Measurements from ENCODE around the gene SECISBP2.

Gene SECISBP2

DNA sequence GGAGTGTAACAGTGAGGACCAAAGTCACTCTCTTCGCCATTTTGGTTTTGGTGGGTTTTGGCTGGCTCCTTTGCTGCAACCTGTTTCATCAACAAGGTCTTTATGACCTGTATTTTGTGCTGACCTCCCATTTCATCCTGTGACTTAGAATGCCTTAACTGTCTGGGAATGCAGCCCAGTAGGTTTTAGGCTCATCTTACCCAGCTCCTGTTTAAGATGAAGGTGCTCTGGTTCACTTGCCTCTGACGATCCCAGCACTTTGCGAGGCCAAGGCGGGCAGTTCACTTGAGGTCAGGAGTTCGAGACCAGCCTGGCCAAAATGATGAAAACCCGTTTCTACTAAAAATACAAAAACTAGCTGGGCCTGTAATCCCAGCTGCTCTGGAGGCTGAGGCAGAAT, 9.1 kb upstream of the SECISBP2 start:
- Histone ChIP-seq H3K4me3 (ENCODE audit: low read depth in 1 of 2, low read length in 2 of 2) (no peak overlapping the region), H3K4me1 (ENCODE audit: control insufficient read depth in 1 of 2, insufficient read depth in 2 of 2, low read length in 2 of 2) (peaks cover 8 to 26% of the 10 kb centered on the region in 2 donors), H3K9me3 (ENCODE audit: control insufficient read depth in 1 of 2, low read length in 2 of 2) (no peaks in the 10 kb centered on the region), H3K9ac (ENCODE audit: low read depth in 1 of 2, low read length in 2 of 2) (no peak overlapping the region), H3K27ac (ENCODE audit: low read depth, low read length) (no peak overlapping the region), H3K36me3 (ENCODE audit: control insufficient read depth in 1 of 2, insufficient read depth in 2 of 2, low read length in 2 of 2) (no peaks in the 10 kb centered on the region), H3K27me3 (ENCODE audit: control insufficient read depth in 1 of 2, insufficient read depth in 2 of 2, low read length in 2 of 2) (no peaks in the 10 kb centered on the region)

- H3K4me3 ChIP-seq (ENCODE audit: low read depth in 1 of 2, low read length in 2 of 2) = peak overlapping the region; percentile 74 to 85
- H3K9me3 ChIP-seq (ENCODE audit: control insufficient read depth in 1 of 2, low read length in 2 of 2) = no peaks in the 10 kb centered on the region
- peak overlapping the region; percentile 99 for H3K27ac ChIP-seq (ENCODE audit: low read depth, low read length)
- no peaks in the 10 kb centered on the region for H3K36me3 ChIP-seq (ENCODE audit: control insufficient read depth in 1 of 2, insufficient read depth in 2 of 2, low read length in 2 of 2)
- no peaks in the 10 kb centered on the region for H3K27me3 ChIP-seq (ENCODE audit: control insufficient read depth in 1 of 2, insufficient read depth in 2 of 2, low read length in 2 of 2)
- H3K4me1 ChIP-seq (ENCODE audit: control insufficient read depth in 1 of 2, insufficient read depth in 2 of 2, low read length in 2 of 2) = peaks cover 8 to 33% of the 10 kb centered on the region in 2 donors
- H3K9ac ChIP-seq (ENCODE audit: low read depth in 1 of 2, low read length in 2 of 2) = peak overlapping the region; percentile 96 to 98
Observed at GRCh38 chr9:89309608-89310474, 8.5 kb upstream of the SECISBP2 start.

DNA sequence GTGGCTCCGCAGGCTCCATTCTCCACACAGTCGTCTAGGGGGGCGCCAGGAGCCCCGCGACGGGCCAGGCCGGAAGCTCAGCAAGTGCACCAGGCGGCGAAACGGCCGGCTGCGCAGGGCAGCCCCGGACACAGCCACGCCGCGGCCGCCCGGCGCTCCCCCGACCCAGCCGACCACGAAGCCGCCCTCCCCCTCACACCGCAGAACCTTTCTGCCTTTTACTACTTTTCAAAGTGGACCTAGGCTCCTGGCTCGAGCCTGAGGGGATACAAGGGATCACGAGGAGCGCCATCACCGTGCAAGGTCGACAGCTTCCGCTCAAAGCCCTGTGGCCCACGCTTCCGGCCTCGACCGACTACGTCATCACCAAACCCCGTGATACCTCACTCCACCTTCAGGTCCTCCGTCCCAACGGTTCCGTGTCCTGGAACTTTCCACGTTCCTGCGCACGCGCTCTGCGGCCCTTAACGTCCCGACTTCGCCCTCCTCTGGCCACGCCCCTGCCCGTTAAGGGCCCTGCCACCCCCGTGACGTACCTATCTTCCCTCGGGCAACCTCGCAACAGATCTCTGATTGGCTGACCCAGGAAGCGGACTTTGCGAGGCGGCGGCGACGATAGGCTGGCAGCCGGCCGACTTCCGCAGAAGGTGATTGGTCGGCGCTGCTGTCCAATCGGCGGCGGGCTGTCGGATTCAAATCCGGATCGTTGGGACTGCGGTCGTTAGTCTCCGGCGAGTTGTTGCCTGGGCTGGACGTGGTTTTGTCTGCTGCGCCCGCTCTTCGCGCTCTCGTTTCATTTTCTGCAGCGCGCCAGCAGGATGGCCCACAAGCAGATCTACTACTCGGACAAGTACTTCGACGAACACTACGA, 7.6 kb upstream of the SECISBP2 start, which contains the start of gene CKS2:
CKS2 (plus strand) TSS at position 721 of the 871 bp plus-strand sequence; CDS start at position 819, 98 bp downstream.
- Histone ChIP-seq H3K27me3 (ENCODE audit: control insufficient read depth in 1 of 2, insufficient read depth in 2 of 2, low read length in 2 of 2) (no peaks in the 10 kb centered on the region), H3K36me3 (ENCODE audit: control insufficient read depth in 1 of 2, insufficient read depth in 2 of 2, low read length in 2 of 2) (no peaks in the 10 kb centered on the region), H3K4me1 (ENCODE audit: control insufficient read depth in 1 of 2, insufficient read depth in 2 of 2, low read length in 2 of 2) (peaks cover 8 to 34% of the 10 kb centered on the region in 2 donors), H3K27ac (ENCODE audit: low read depth, low read length) (peak within 1 kb of the TSS; percentile 99), H3K9ac (ENCODE audit: low read depth in 1 of 2, low read length in 2 of 2) (peak within 1 kb of the TSS; percentile 96 to 98), H3K4me3 (ENCODE audit: low read depth in 1 of 2, low read length in 2 of 2) (peak within 1 kb of the TSS; percentile 82 to 85), H3K9me3 (ENCODE audit: control insufficient read depth in 1 of 2, low read length in 2 of 2) (no peaks in the 10 kb centered on the region)

- Histone ChIP-seq H3K9ac (ENCODE audit: low read depth in 1 of 2, low read length in 2 of 2) (peak overlapping the region; percentile 84 to 90), H3K36me3 (ENCODE audit: control insufficient read depth in 1 of 2, insufficient read depth in 2 of 2, low read length in 2 of 2) (peaks cover 0 to 1% of the 10 kb centered on the region in 2 donors), H3K4me1 (ENCODE audit: control insufficient read depth in 1 of 2, insufficient read depth in 2 of 2, low read length in 2 of 2) (peaks cover 8 to 34% of the 10 kb centered on the region in 2 donors), H3K27ac (ENCODE audit: low read depth, low read length) (peak overlapping the region; percentile 27), H3K9me3 (ENCODE audit: control insufficient read depth in 1 of 2, low read length in 2 of 2) (no peaks in the 10 kb centered on the region), H3K4me3 (ENCODE audit: low read depth in 1 of 2, low read length in 2 of 2) (peak overlapping the region; percentile 78 to 82), H3K27me3 (ENCODE audit: control insufficient read depth in 1 of 2, insufficient read depth in 2 of 2, low read length in 2 of 2) (no peaks in the 10 kb centered on the region)
Observed at GRCh38 chr9:89311346-89312221, 6.7 kb upstream of the SECISBP2 start.

DNA sequence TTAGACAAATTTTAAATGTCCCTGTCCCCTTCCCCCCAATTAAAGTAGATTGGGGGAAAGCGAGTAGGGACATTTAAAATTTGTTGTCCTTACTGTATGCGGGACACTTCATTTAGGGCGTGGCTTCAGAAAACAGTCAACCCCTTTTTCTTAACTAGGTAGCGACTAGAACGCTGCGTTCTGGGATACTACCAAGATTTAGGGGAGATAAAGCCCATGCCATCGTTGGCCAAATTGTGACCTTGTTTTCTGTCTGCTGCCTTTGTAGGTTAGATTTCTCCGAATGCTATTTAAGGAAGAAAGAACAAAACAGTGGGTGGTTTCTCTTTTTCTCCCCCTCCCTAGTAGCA, 6.1 kb upstream of the SECISBP2 start:
- Histone ChIP-seq H3K27me3 (ENCODE audit: control insufficient read depth in 1 of 2, insufficient read depth in 2 of 2, low read length in 2 of 2) (no peaks in the 10 kb centered on the region), H3K9ac (ENCODE audit: low read depth in 1 of 2, low read length in 2 of 2) (peak overlapping the region; percentile 84 to 90), H3K9me3 (ENCODE audit: control insufficient read depth in 1 of 2, low read length in 2 of 2) (no peaks in the 10 kb centered on the region), H3K36me3 (ENCODE audit: control insufficient read depth in 1 of 2, insufficient read depth in 2 of 2, low read length in 2 of 2) (peaks cover 0 to 3% of the 10 kb centered on the region in 2 donors), H3K4me1 (ENCODE audit: control insufficient read depth in 1 of 2, insufficient read depth in 2 of 2, low read length in 2 of 2) (peaks cover 8 to 36% of the 10 kb centered on the region in 2 donors), H3K4me3 (ENCODE audit: low read depth in 1 of 2, low read length in 2 of 2) (peak overlapping the region; percentile 78 to 82), H3K27ac (ENCODE audit: low read depth, low read length) (no peak overlapping the region)

DNA sequence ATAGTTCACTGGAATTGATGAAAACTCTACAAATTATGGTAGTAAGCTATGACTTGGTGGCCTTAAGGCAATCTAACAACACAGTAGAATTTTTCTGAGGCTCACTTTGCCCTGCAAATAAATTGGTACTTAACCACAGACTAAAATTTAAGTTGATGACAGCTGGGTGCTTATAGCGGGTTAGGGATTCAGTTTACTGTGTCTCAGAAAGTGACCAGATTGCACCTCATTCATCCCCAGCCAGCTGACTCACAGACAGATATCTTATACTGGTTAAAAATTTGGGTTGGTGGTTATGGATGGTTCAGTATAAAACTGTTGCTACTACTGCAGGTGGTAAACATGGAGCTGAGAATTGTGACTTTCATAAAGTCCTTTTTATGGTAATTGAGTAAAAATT, 4.5 kb upstream of the SECISBP2 start:
- Histone ChIP-seq H3K4me1 (ENCODE audit: control insufficient read depth in 1 of 2, insufficient read depth in 2 of 2, low read length in 2 of 2) (peaks cover 16 to 45% of the 10 kb centered on the region in 2 donors), H3K4me3 (ENCODE audit: low read depth in 1 of 2, low read length in 2 of 2) (peak overlapping the region; percentile 78 to 82), H3K27ac (ENCODE audit: low read depth, low read length) (no peak overlapping the region), H3K27me3 (ENCODE audit: control insufficient read depth in 1 of 2, insufficient read depth in 2 of 2, low read length in 2 of 2) (no peaks in the 10 kb centered on the region), H3K9ac (ENCODE audit: low read depth in 1 of 2, low read length in 2 of 2) (peak overlapping the region in 1 of 2 donors; percentile 84), H3K9me3 (ENCODE audit: control insufficient read depth in 1 of 2, low read length in 2 of 2) (no peaks in the 10 kb centered on the region), H3K36me3 (ENCODE audit: control insufficient read depth in 1 of 2, insufficient read depth in 2 of 2, low read length in 2 of 2) (peaks cover 0 to 7% of the 10 kb centered on the region in 2 donors)

- peaks cover 22 to 49% of the 10 kb centered on the region in 2 donors for H3K4me1 ChIP-seq (ENCODE audit: control insufficient read depth in 1 of 2, insufficient read depth in 2 of 2, low read length in 2 of 2)
- no peak overlapping the region for H3K27ac ChIP-seq (ENCODE audit: low read depth, low read length)
- no peaks in the 10 kb centered on the region for H3K27me3 ChIP-seq (ENCODE audit: control insufficient read depth in 1 of 2, insufficient read depth in 2 of 2, low read length in 2 of 2)
- peak overlapping the region in 1 of 2 donors; percentile 13 for H3K9ac ChIP-seq (ENCODE audit: low read depth in 1 of 2, low read length in 2 of 2)
- no peaks in the 10 kb centered on the region for H3K9me3 ChIP-seq (ENCODE audit: control insufficient read depth in 1 of 2, low read length in 2 of 2)
- H3K36me3 ChIP-seq (ENCODE audit: control insufficient read depth in 1 of 2, insufficient read depth in 2 of 2, low read length in 2 of 2) = peaks cover 0 to 7% of the 10 kb centered on the region in 2 donors
- no peak overlapping the region for H3K4me3 ChIP-seq (ENCODE audit: low read depth in 1 of 2, low read length in 2 of 2)
Observed at GRCh38 chr9:89314955-89315354, 3.3 kb upstream of the SECISBP2 start.

DNA sequence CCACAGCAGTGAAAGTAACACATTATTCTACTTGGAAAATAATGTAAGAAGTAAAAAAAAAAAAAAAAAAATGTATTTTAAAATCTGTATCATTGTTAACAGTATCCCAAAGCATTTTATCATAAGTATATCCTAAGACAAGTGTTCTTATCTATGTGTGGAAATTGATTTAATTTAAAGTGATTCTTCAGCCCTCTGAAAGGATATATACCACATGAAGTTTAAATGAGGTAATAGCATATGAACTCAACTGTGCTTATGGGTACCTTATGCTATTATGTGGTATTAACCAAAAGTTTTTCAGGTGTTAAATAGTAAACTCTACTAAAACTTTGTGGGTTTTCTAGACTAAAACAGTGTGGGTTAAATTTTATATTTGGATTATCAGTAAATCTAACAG, 2.8 kb upstream of the SECISBP2 start:
- no peaks in the 10 kb centered on the region for H3K27me3 ChIP-seq (ENCODE audit: control insufficient read depth in 1 of 2, insufficient read depth in 2 of 2, low read length in 2 of 2)
- H3K4me3 ChIP-seq (ENCODE audit: low read depth in 1 of 2, low read length in 2 of 2) = no peak overlapping the region
- H3K9me3 ChIP-seq (ENCODE audit: control insufficient read depth in 1 of 2, low read length in 2 of 2) = no peaks in the 10 kb centered on the region
- peaks cover 27 to 49% of the 10 kb centered on the region in 2 donors for H3K4me1 ChIP-seq (ENCODE audit: control insufficient read depth in 1 of 2, insufficient read depth in 2 of 2, low read length in 2 of 2)
- no peak overlapping the region for H3K9ac ChIP-seq (ENCODE audit: low read depth in 1 of 2, low read length in 2 of 2)
- no peak overlapping the region for H3K27ac ChIP-seq (ENCODE audit: low read depth, low read length)
- peaks cover 0 to 7% of the 10 kb centered on the region in 2 donors for H3K36me3 ChIP-seq (ENCODE audit: control insufficient read depth in 1 of 2, insufficient read depth in 2 of 2, low read length in 2 of 2)

DNA sequence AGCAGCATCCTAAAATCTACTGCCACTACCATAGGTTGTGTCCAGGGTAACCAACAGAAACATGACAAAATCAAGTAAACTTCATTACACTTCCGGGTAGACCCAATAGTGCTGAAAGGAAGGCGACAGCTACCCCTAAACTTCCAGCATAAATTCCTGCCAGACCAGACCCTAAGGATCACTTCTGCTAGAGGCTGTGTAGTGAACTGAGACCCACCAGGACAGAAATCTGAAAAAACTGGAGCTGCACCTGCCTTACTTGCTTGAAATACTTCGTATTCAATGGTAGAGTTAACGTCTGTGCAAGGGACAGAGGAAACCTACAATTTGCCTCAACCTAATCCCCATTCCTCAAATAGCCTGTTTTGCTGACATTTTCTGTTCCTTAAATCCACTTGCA, 1.0 kb upstream of the SECISBP2 start:
- Histone ChIP-seq H3K27me3 (ENCODE audit: control insufficient read depth in 1 of 2, insufficient read depth in 2 of 2, low read length in 2 of 2) (no peaks in the 10 kb centered on the region), H3K9ac (ENCODE audit: low read depth in 1 of 2, low read length in 2 of 2) (peak overlapping the region; percentile 83 to 87), H3K36me3 (ENCODE audit: control insufficient read depth in 1 of 2, insufficient read depth in 2 of 2, low read length in 2 of 2) (peaks cover 0 to 9% of the 10 kb centered on the region in 2 donors), H3K9me3 (ENCODE audit: control insufficient read depth in 1 of 2, low read length in 2 of 2) (no peaks in the 10 kb centered on the region), H3K4me1 (ENCODE audit: control insufficient read depth in 1 of 2, insufficient read depth in 2 of 2, low read length in 2 of 2) (peaks cover 24 to 47% of the 10 kb centered on the region in 2 donors), H3K4me3 (ENCODE audit: low read depth in 1 of 2, low read length in 2 of 2) (peak overlapping the region; percentile 84 to 90), H3K27ac (ENCODE audit: low read depth, low read length) (no peak overlapping the region)
